Right lobe of liver (tissue), 6 donors: ENCODE measurements around the gene MLLT1. TPM values are rescaled to one million over a fixed set of nuclear protein-coding genes. Genes with fewer than 3 reads are reported as not detected.
A peak's percentile ranks its signal among the peaks of the same experiment; 100 is the strongest.

Experiments
- ATAC-seq, 4 donors: fragments of 200-7000 bp; cut with Tn5 transposase; one replicate each; pipeline ENCODE4 v1.9.1; 2020; ENCODE audit warnings: mild to moderate bottlenecking in 4 of 4, moderate library complexity in 4 of 4
- DNase-seq, 3 donors: peaks; one replicate each; pipeline ENCODE4 v3.0.0-alpha.2; 2020
- H3K27ac ChIP-seq, 3 donors: fragments of 200-600 bp; one replicate each; pipeline ENCODE4 v1.8.0; 2022
- H3K27me3 ChIP-seq, 2 donors: fragments of 200-600 bp; one replicate each; pipeline ENCODE4 v1.8.0; 2022
- H3K36me3 ChIP-seq, 4 donors: fragments of 200-600 bp; sonication (generic) in 1 of 4; one replicate each; pipeline versions ENCODE4 v1.5.1 to v1.8.0; 2017 to 2022; ENCODE audit warnings: control low read depth in 1 of 4
- H3K4me1 ChIP-seq, 4 donors: fragments of 200-600 bp; sonication (generic) in 1 of 4; one replicate each; pipeline versions ENCODE4 v1.5.1 to v1.8.0; 2017 to 2022; ENCODE audit warnings: control low read depth in 1 of 4
- H3K4me3 ChIP-seq, 3 donors: fragments of 200-600 bp; one replicate each; pipeline ENCODE4 v1.8.0; 2022
- H3K9me3 ChIP-seq, 4 donors: fragments of 200-600 bp; sonication (generic) in 1 of 4; one replicate each; pipeline versions ENCODE4 v1.5.1 to v1.8.0; 2017 to 2022; ENCODE audit warnings: control low read depth in 1 of 4
- POLR2A ChIP-seq: fragments of 450-650 bp; IDR thresholded peaks from one replicate; pipeline ENCODE4 v1.6.1; 2017; ENCODE audit warnings: antibody characterized with exemption, mild to moderate bottlenecking
- WGBS: methylation state at CpG from one replicate; pipeline ENCODE4 v1.1.6; 2018; ENCODE audit warnings: low coverage, low lambda C conversion rate; ENCODE audit not compliant: insufficient coverage; ENCODE audit errors: missing lambda C conversion rate; 5-methylcytosine and 5-hydroxymethylcytosine counted together
- intact Hi-C, 2 donors: fragments of 100-400 bp; cut with DNase I; formaldehyde crosslinking; loops; one replicate each; pipeline versions ENCODE4 v1.11.2 to v1.14.1; 2022
- total RNA-seq, 6 experiments: library from RNA; depleted of rRNA in 2 of 6; stranded (reverse); fragments of >200 nt in 2 of 6; fragmentation: NEBNext Ultra II Directional in 3 of 6; extraction: Animal tissue kit (Norgen Biotek cat#: 25700) in 3 of 6; gene quantifications; one replicate each; pipeline versions ENCODE4 v1.1.0 to v1.2.4, GENCODE V29; 2016 to 2023
- TF ChIP-seq, protein P1 (sequence below), 4 donors: fragments of 200-600 bp in 3 of 4; fragments of 450-650 bp in 1 of 4; IDR thresholded peaks; one replicate each; pipeline versions ENCODE4 v1.5.1 to v1.8.0; 2016 to 2022; ENCODE audit warnings: antibody characterized with exemption in 4 of 4, mild to moderate bottlenecking in 2 of 4
- donor health status: DM: no; HTN: yes; CAD: no.
- donor health status: DM: no; HTN: no; CAD: no.
- donor health status: DM: no; HTN: no; CAD: no.
- donor health status: DM: no; HTN: yes; CAD: no.
- donor health status: DM: no; HTN: yes; CAD: no.

MLLT1 gene
- total RNA-seq, 6 experiments from 2014 or later: 11.3 to 24.3 (median 15.3) TPM

DNA sequence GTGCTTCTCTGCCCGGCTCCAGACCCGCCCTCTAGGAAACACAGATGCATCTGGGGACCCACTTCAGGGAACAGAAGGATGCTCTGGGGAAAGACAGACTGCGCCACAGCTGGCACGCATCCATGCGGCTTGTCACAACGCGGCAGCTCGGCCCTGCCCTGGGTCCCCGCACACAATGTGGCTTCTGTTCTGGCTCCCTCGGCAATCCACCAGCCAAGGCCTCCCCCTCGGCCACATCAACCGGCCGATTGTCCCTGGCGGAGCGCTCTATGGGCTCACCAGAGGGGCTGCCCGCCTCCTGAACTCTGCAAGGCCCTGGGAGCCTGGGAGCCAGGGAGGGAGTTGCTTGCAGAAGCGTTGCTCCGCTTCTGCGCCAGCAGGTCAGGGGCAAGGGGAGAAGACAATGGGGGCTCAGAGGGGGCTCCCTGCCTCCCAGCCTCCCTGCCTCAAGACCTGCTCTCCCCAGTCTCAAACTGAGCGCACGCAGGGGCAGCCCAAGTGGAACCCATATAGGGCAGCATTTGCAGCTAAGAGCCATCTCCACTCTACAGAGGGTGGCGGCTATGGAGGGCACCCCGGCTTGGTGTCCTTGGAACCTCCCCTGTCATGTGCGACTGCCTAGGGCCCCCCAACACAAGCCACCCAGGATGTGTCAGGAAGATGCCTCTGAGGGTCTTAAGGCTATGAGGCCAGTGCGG, 37.9 kb downstream of the MLLT1 start:
- Histone ChIP-seq H3K4me3 (no peak overlapping the region), H3K36me3 (no peaks in the 10 kb centered on the region), H3K27ac (no peak overlapping the region), H3K9me3 (no peaks in the 10 kb centered on the region), H3K27me3 (no peaks in the 10 kb centered on the region), H3K4me1 (peaks cover 0 to 8% (median 4%) of the 10 kb centered on the region in 4 donors)
- DNase-seq: peak; percentile 35 to 54 (median 48)
- intact Hi-C loops: no loop called here
- no peak for ATAC-seq
- WGBS: 72% methylated on average over 10 of the region's 25 CpGs
- TF ChIP-seq, protein P1, sequence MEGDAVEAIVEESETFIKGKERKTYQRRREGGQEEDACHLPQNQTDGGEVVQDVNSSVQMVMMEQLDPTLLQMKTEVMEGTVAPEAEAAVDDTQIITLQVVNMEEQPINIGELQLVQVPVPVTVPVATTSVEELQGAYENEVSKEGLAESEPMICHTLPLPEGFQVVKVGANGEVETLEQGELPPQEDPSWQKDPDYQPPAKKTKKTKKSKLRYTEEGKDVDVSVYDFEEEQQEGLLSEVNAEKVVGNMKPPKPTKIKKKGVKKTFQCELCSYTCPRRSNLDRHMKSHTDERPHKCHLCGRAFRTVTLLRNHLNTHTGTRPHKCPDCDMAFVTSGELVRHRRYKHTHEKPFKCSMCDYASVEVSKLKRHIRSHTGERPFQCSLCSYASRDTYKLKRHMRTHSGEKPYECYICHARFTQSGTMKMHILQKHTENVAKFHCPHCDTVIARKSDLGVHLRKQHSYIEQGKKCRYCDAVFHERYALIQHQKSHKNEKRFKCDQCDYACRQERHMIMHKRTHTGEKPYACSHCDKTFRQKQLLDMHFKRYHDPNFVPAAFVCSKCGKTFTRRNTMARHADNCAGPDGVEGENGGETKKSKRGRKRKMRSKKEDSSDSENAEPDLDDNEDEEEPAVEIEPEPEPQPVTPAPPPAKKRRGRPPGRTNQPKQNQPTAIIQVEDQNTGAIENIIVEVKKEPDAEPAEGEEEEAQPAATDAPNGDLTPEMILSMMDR (IDR thresholded peaks at IDR 0.05): no peak
- TF ChIP-seq POLR2A: no peak

DNA sequence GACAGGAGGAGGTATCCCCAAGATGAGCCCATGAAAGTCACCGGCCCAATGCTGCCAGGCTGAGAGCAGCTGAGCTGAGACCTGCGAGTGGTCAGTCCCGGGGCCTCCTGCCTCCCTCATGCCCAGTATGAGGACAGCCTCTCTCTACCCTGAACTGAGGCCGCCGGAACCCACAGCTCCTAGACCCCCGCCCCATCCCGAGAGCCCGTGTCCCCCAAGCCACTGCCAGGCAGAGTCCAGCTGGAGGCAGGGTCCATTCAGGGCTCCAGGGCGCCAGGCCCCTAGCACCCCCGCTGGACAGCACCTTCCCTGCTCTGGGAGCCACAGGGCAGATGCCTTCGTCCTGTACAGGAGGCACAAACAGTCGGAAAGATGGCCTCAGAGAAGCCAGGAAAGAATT, 38.7 kb downstream of the MLLT1 start:
- Histone ChIP-seq H3K27ac (no peak overlapping the region), H3K9me3 (no peaks in the 10 kb centered on the region), H3K36me3 (no peaks in the 10 kb centered on the region), H3K27me3 (no peaks in the 10 kb centered on the region), H3K4me1 (peaks cover 0 to 10% (median 4%) of the 10 kb centered on the region in 4 donors), H3K4me3 (no peak overlapping the region)
- peak; percentile 16 to 48 (median 44) for DNase-seq
- no peak for ATAC-seq
- WGBS: 40% methylated on average over 1 of the region's 12 CpGs
- TF ChIP-seq, protein P1 (IDR thresholded peaks at IDR 0.05): no peak
- TF ChIP-seq POLR2A: no peak
- intact Hi-C loops: no loop called here

GRCh38 chr19:6239871-6240676, 39.7 kb downstream of the MLLT1 start:
- H3K4me1 ChIP-seq: peaks cover 0 to 16% (median 5%) of the 10 kb centered on the region in 4 donors
- peak in 2 of 3 donors; percentile 19 to 54 for DNase-seq
- H3K27ac ChIP-seq: no peak overlapping the region

GRCh38 chr19:6239401-6239844, 40.4 kb downstream of the MLLT1 start:
- WGBS: 35% methylated on average over 9 of the region's 11 CpGs
- peak in 1 of 3 donors; percentile 38 for DNase-seq

More at GRCh38 chr19:6239871-6240676, 39.7 kb downstream of the MLLT1 start:
- TF ChIP-seq, protein P1 (IDR thresholded peaks at IDR 0.05): no peak
- TF ChIP-seq POLR2A: no peak
- Histone ChIP-seq H3K4me3 (no peak overlapping the region), H3K9me3 (no peaks in the 10 kb centered on the region), H3K36me3 (no peaks in the 10 kb centered on the region), H3K27me3 (no peaks in the 10 kb centered on the region)
- intact Hi-C loops: no loop called here
- ATAC-seq: no peak
- WGBS: 94% methylated on average over 9 of the region's 24 CpGs

More at GRCh38 chr19:6239401-6239844, 40.4 kb downstream of the MLLT1 start:
- ATAC-seq: peak in 1 of 4 donors; percentile 39
- Histone ChIP-seq H3K27me3 (no peaks in the 10 kb centered on the region), H3K9me3 (no peaks in the 10 kb centered on the region), H3K4me3 (no peak overlapping the region), H3K36me3 (no peaks in the 10 kb centered on the region), H3K27ac (no peak overlapping the region), H3K4me1 (peaks cover 0 to 22% (median 6%) of the 10 kb centered on the region in 4 donors)
- no peak for TF ChIP-seq POLR2A
- TF ChIP-seq, protein P1 (IDR thresholded peaks at IDR 0.05): no peak
- intact Hi-C loops: no loop called here
